Urinary bladder (tissue), 4 donors: ENCODE data around the gene SLC2A4RG. TPM values are rescaled to one million over a fixed set of nuclear protein-coding genes. Genes with fewer than 3 reads are reported as not detected.
"Not testable (repeated sequence)": the region's sequence is repeated elsewhere in the genome, so short reads cannot be mapped to it uniquely, and the experiment has no call there.

Source experiments
- DNase-seq: peaks from one replicate; pipeline ENCODE4 v3.0.0-alpha.2; 2015; ENCODE audit errors: extremely low spot score
- H3K27ac ChIP-seq: one replicate; pipeline ENCODE4 v1.5.1; 2013; ENCODE audit warnings: low read depth, mild to moderate bottlenecking, moderate library complexity
- H3K36me3 ChIP-seq: one replicate; pipeline ENCODE4 v1.6.1; 2013; ENCODE audit warnings: mild to moderate bottlenecking, moderate library complexity; ENCODE audit not compliant: insufficient read depth
- H3K4me1 ChIP-seq: one replicate; pipeline ENCODE4 v1.6.1; 2013; ENCODE audit warnings: mild to moderate bottlenecking, moderate library complexity; ENCODE audit not compliant: insufficient read depth
- H3K4me3 ChIP-seq: one replicate; pipeline ENCODE4 v1.5.1; 2013; ENCODE audit warnings: low read depth, low read length
- WGBS: extraction: QIAGEN DNeasy Blood & Tissue Kit; methylation state at CpG from one replicate; pipeline ENCODE4 v1.1.7; 2013; 5-methylcytosine and 5-hydroxymethylcytosine counted together
- polyA plus RNA-seq: library from polyadenylated mRNA; stranded (reverse); fragments of 200-250 nt; gene quantifications from one replicate; pipeline ENCODE4 v1.2.3, GENCODE V29; 2013
- total RNA-seq: library from RNA; depleted of rRNA; stranded (reverse); fragments of >200 nt; gene quantifications from one replicate; pipeline ENCODE4 v1.2.3, GENCODE V29; 2014
- donor health status: healthy with polysubstance abuse.
- donor health status: healthy.

SLC2A4RG gene
- total and polyA plus RNA-seq, 2 donors: 8.6 to 106 TPM

DNA sequence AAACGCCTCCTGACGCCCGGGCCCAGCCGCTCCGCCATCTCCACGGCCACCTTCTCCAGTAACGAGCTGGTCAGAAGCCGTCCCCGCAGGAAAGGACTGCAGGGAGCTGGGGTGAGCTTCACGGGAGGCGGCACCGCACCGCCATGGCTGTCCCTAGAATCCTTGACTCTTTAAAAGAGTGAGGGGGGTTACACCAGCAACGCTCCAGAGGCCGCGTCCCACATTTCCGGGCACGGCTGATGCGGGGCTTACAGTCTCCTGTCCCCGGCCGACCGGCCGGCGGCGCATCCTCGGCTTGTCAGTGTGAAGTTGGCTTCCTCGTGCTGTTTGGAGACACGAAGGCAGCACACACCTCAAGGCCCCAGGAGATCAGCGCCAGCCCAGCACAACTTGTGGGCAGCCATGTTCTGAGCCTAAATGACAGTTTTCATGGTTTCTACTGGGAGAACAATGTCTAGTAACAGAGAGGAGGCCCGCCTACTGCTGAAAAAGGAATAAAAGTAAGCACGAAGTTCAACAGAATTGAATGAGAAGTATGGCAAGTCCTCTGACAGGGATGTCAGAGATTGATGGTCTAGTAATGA lies 30.4 kb downstream of the SLC2A4RG start:
- Histone ChIP-seq H3K4me1 (no peaks in the 10 kb centered on the region), H3K4me3 (no peak overlapping the region), H3K36me3 (peaks cover 2% of the 10 kb centered on the region), H3K27ac (no peak overlapping the region)
- 93% methylated on average over 31 of the region's 31 CpGs for WGBS
- no peak for DNase-seq

DNA sequence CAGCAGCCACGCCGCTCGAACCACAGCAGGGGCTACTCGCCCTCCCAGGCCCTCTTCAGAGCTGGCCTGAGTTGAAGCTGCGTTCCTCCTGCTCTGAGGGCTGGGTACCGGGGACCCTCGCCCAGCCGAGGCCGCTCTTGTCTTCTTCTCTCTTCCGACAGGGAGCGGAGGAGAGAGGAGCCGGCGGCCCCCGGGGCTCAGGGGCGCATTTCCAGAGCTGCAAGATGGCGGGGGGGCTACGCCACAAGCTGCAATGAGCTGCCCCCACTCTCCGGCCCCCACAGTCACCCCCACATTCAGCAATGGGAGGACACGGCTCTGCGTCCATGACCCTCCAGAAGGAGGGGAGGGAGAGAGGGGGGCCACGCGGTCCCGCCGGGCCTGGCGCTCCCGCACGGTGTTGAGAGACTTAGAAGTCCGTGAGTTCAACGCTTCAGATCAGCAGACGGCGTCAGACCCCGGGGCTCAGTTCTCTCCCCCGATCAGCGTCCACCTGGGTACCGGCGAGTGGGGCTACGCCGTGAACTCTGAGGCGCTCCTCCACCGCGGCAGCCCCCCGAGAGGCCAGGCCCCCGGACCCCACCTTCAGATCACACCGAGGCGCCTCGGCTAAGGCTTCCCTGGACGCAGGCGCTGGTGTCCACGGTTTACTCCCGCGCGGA lies 31.6 kb downstream of the SLC2A4RG start:
- WGBS: 92% methylated on average over 52 of the region's 52 CpGs
- DNase-seq: no peak
- H3K36me3 ChIP-seq: peaks cover 2% of the 10 kb centered on the region
- no peaks in the 10 kb centered on the region for H3K4me1 ChIP-seq
- H3K27ac ChIP-seq: no peak overlapping the region
- H3K4me3 ChIP-seq: no peak overlapping the region

DNA sequence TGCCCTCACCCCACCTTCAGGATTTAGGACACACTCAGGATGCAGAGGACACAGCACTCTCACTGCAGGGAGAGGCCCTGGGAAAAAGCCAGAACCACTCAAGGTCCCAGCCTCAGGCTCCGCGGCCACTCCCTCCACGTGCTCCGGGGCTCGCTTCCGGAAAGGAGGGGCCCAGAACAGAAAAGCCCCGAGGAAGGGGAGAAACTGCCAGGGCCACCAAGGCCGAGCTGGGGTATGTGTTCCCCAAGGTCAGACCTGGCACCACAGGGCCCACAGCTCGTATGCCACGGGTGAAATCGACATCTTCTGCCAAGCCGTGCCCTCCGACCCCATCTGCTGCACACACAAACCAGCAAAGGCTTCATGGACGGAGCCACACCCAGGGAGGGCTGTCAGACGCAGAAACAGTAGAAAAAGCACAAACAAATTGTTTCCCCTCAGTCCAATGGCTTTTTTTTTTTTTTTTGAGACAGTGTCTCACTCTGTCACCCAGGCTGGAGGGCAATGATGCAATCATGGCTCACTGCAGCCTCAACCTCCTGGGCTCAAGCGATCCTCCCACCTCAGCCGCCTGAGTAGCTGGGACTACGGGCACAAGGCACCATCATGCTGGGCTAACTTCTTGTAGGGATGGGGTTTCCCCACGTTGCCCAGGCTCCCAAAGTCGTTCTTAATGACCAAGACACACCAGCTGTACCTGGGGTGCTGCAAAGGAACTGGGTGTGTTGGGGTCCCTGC lies 33.4 kb downstream of the SLC2A4RG start:
- peaks cover 2% of the 10 kb centered on the region for H3K36me3 ChIP-seq
- H3K4me3 ChIP-seq: no peak overlapping the region
- no peak for DNase-seq
- WGBS: 83% methylated on average over 20 of the region's 20 CpGs
- no peak overlapping the region for H3K27ac ChIP-seq
- no peaks in the 10 kb centered on the region for H3K4me1 ChIP-seq

DNA sequence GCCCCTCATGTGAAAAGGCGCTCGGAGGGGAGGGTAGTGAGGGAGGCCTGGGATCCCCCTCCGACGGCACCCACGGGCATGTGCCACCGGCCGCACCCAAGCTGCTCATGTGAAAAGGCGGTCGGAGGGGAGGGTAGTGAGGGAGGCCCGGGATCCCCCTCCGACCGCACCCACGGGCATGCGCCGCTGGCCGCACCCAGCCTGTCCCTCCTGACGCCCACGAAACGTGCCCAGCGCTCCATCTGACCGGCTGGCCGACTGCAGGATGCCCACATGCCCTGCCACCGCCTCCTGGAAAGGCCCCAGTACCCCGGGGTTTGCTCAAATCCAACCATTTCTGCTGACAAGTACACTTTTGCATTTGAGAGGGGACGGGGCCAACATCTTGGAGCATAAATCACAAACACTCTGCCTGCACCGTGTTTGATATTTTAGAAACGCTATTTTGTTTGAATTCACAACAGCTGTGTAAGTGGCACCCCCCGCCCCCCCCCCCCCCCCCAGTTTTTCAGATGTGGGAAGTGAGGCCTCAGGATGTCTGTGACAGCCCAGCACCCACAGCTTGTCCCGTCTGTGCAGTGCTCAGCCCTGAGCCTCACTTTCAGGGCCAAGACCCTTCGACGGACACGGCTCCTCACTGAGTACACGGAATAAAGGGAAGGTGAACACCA lies 34.1 kb downstream of the SLC2A4RG start:
- no peak overlapping the region for H3K4me3 ChIP-seq
- no peak for DNase-seq
- WGBS: 86% methylated on average over 33 of the region's 33 CpGs
- H3K36me3 ChIP-seq: peaks cover under 1% of the 10 kb centered on the region
- no peaks in the 10 kb centered on the region for H3K4me1 ChIP-seq
- no peak overlapping the region for H3K27ac ChIP-seq

DNA sequence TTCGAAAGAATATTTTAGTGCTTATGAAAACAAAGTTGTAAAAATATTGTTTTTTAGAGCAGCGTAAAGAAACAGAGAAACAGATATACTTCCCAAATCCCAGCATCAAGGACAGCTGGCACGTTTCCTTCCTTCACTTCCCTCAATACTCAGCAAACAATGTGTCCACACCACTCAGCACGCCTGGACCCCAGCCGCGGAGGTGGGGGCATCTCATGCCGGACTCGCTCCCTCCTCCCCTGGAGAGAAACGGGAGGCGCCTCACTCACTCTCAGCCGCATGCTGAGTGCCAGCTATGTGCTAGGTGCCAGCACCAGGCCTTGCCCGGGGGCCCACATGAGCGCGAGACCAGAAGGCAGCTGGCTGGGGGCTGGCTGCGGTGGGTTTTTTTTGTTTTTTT lies 34.7 kb downstream of the SLC2A4RG start:
- no peak overlapping the region for H3K27ac ChIP-seq
- no peaks in the 10 kb centered on the region for H3K4me1 ChIP-seq
- WGBS: 78% methylated on average over 15 of the region's 15 CpGs
- DNase-seq: no peak
- H3K36me3 ChIP-seq: no peaks in the 10 kb centered on the region
- H3K4me3 ChIP-seq: no peak overlapping the region

DNA sequence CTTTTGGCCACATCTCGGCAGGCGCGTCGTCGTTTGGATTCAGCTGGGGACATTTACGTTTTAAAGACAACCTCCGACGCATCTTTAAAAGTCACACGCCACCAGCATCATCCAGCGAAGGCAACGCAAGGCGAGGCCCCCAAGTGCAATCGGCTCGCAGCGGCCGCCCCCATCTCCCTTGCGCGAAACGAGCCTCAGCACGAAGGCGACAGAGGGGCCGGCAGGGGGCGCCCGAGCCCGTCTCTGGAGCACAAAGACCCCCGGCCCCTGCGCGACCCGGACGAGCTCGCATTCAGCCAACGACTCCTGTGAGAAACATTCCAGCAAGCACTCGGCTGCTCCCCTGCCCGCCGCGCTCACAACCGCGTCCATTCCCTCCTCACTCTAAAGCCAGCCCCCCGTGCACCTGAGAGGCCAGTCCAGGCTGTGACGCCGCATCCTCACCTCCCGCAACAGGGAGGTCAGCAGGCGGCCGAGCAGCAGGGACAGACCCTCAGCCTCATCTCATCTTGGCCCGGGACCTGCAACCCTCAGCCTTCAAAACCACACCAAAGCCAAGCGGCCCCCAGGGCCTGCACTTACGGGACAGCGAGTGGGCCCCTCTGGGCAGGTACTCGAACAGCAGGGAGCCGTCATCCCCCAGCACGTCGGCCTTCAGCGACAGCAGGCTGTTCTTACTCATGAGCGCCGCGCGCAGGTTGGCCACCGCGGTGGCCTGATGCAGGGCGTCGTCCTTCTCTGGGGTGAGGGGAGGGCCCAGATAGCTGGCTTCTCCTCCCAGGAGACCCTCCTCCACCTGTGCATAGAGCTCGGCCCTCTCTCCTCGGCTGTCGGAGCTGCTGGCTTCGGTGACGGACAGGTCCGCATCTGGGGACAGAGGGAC lies 35.8 kb downstream of the SLC2A4RG start:
- no peak overlapping the region for H3K27ac ChIP-seq
- DNase-seq: peak; percentile 55
- H3K36me3 ChIP-seq: no peaks in the 10 kb centered on the region
- 34% methylated on average over 67 of the region's 67 CpGs for WGBS
- no peak overlapping the region for H3K4me3 ChIP-seq
- no peaks in the 10 kb centered on the region for H3K4me1 ChIP-seq

DNA sequence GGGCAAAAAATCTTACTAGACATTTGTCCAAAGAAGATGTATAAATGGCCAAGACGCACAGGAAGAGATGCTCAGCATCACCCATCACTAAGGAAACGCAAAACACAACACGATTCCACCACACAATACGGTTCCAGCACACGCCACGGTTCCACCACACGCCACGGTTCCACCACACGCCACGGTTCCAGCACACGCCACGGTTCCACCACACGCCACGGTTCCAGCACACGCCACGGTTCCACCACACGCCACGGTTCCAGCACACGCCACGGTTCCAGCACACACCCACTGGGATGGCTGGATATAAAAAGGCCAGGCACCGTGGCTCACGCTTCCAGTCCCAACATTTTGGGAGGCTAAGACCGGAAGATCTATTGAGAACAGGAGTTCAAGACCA lies 37.3 kb downstream of the SLC2A4RG start:
- H3K4me3 ChIP-seq, H3K4me1 ChIP-seq, H3K27ac ChIP-seq, H3K36me3 ChIP-seq, DNase-seq: not testable (repeated sequence)
- WGBS: 93% methylated on average over 23 of the region's 23 CpGs

DNA sequence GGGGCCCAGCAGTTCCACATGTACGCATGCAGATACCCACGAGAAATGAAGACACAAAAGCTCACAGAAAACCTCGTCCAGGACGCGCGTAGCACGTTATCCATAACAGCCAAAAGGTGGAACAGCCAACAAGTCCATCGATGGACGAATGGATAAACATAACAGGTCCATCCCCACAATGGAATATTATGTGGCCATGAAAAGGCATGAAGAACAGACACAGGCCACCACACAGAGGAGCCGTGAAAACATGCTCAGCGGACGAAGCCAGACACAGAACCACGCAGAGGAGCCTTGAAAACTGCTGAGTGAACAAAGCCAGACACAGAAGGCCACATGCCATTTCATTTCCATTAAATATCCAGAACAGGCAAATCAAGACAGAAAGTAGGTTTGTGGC lies 38.0 kb downstream of the SLC2A4RG start:
- Histone ChIP-seq H3K4me3 (no peak overlapping the region), H3K4me1 (no peaks in the 10 kb centered on the region), H3K27ac (no peak overlapping the region), H3K36me3 (no peaks in the 10 kb centered on the region)
- no peak for DNase-seq
- 96% methylated on average over 13 of the region's 13 CpGs for WGBS

DNA sequence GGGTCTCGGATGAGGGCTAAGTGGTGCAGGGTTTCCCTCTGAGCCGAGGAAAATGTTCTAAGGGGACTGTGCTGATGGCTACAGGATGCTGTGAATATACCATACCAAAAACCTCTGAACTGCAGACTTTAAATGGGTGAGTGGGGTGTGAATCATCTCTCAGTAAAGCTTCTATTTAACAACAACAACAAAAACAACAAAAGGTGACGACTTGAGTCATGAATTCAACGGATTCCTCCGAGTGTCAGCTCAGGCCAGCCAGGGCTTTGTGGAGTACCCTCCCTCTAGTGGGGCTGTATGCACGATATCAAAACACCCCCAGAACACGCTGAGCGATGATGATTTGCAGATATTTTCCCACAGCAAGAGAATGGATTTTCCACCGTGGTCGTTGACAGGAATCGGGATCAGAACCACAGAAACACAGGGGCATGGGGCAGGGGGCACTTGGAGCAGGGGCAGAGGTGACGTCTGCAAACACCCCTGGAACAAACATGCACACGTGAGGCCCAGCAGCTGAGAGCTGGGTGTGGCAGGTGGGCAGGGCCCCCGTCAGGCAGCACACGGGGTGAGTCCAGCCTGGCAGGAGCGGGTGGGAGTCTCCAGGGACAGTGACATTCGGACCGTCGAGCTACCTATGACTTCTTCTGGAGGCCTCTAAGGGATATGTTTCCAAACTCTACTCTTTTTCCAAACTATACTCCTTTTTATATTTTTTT lies 38.6 kb downstream of the SLC2A4RG start:
- H3K36me3 ChIP-seq: no peaks in the 10 kb centered on the region

DNA sequence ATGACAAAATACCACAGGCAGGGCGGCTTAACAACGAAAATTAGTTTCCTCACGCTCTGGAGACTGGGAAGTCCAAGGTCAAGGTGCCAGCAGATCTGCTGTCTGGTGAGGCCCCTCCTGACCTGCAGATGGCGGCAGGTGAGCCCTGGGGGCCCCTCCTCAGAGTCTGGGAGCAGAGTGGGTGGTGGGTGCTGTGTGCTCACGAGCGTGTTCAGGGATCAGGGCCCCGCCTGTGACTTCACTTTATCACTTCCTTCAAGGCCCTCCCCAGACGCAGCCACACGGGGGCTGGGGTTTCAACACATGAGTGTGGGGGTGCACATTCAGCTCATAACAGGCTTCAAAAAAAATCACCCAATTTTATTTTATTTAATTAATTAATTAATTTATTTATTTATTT lies 39.3 kb downstream of the SLC2A4RG start:
- 88% methylated on average over 9 of the region's 9 CpGs for WGBS

More for the DNA sequence above, 38.6 kb downstream of the SLC2A4RG start:
- WGBS: 73% methylated on average over 19 of the region's 19 CpGs
- Histone ChIP-seq H3K27ac (no peak overlapping the region), H3K4me3 (no peak overlapping the region), H3K4me1 (no peaks in the 10 kb centered on the region)
- no peak for DNase-seq

DNA sequence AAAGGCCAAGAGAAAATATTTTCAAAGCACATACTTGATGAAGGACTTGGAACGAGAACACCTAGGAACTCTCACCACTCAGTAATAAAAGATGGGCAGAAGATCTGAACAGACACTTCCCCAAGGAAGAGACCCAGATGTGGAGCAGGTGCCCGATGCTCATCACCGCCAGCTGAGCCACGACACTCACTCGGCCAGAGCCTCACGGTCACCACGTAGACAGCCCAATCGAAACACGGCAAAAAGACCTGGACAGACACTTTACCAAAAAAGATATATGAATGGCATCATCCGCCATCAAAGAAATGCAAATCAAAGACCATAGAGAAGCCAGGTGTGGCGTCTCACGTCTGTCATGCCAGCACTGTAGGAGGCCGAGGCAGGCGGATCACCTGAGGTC lies 41.6 kb downstream of the SLC2A4RG start:
- Histone ChIP-seq H3K4me1 (no peaks in the 10 kb centered on the region), H3K36me3 (no peaks in the 10 kb centered on the region), H3K4me3 (no peak overlapping the region), H3K27ac (no peak overlapping the region)
- no peak for DNase-seq
- WGBS: 93% methylated on average over 14 of the region's 14 CpGs

More for the DNA sequence above, 39.3 kb downstream of the SLC2A4RG start:
- no peak overlapping the region for H3K4me3 ChIP-seq
- DNase-seq: no peak
- no peaks in the 10 kb centered on the region for H3K4me1 ChIP-seq
- no peaks in the 10 kb centered on the region for H3K36me3 ChIP-seq
- no peak overlapping the region for H3K27ac ChIP-seq

DNA sequence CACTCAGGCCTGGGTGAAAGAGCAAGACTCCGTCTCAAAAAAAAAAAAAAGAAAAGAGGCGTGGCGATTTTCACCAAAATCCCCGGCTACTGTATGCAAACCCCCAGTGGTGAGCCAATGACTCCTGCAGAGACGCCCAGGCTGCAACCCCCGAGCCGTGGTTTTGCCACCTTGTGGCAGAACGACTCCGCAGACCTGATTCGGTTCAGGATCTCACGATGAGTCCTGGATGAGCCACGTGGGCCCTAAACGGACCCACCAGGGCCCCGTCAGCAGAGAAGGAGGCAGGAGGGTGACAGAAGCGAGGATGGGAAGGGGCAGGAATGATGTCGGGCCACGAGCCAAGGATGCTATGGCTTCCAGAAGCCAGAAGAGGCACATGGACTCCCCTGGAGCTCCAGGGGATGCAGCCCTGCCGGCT lies 42.5 kb downstream of the SLC2A4RG start:
- Histone ChIP-seq H3K36me3 (no peaks in the 10 kb centered on the region), H3K4me3 (no peak overlapping the region), H3K27ac (no peak overlapping the region), H3K4me1 (no peaks in the 10 kb centered on the region)
- no peak for DNase-seq
- 78% methylated on average over 18 of the region's 18 CpGs for WGBS
